ENCODE results near the gene TOR2A.

TOR2A gene

DNA sequence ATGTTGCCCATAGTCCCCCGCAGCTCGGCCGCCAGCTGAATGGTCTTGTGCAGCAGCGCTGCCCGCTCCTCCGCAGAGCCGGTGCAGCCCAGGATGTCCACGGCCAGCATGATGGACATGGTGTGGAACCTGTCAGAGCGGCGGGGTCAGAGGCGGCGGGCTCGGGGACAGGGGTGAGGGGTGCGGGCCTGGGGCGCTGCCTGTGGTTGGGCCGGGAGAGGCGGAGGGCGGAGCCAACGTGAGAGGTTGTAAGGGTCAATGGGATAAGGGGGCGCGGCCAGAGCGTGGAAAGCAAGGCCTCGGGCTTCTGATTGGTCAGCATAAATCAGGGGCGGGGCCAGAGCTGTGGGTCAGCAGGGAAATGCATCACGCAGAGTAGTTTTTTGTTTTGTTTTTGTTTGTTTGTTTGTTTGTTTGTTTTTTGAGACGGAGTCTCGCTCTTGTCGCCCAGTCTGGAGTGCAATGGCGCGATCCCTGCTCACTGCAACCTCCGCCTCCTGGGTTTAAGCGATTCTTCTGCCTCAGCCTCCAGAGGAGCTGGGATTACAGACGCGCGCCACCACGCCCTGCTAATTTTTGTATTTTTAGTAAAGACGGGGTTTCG lies 6.8 kb upstream of the TOR2A start:
- no peak for DNase-seq

DNA sequence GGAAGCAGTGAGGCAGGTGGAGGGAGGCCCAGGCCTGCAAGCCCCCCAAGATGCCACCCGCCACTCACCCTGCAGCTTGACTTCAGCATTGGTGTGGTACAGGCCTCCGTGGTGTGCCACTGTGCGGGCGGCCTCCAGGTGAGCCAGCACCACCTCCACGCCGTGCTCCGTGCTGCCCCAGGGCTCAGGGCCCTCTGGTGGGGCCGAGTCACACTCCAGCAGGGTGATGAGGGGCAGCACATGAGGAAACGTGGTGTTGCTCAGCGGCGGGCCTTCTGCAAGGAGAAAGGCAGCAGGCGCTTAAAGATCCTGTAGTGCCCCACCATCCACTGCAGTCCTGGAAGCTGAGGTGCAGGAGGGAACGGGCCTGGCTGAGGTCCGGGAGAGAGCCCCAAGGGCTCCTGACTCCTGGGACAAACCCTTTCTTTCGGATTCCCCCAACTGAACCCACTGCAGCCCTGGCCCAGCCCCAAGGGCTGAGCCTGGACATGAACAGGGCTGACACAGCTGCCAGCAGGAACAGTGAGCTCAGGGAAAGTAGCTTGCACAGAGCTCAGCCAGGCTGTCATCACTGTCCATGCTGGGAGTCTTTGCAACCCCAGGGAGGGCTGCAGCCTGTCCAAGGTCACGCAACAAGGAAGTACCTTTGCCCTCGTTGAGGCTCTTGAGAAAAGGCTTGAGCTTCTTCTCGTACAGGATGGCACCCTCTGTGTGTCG lies 4.7 kb upstream of the TOR2A start:
- DNase-seq: no peak

GRCh38 chr9:127738666-127739065 lies 3.6 kb upstream of the TOR2A start:
- DNase-seq: no peak

DNA sequence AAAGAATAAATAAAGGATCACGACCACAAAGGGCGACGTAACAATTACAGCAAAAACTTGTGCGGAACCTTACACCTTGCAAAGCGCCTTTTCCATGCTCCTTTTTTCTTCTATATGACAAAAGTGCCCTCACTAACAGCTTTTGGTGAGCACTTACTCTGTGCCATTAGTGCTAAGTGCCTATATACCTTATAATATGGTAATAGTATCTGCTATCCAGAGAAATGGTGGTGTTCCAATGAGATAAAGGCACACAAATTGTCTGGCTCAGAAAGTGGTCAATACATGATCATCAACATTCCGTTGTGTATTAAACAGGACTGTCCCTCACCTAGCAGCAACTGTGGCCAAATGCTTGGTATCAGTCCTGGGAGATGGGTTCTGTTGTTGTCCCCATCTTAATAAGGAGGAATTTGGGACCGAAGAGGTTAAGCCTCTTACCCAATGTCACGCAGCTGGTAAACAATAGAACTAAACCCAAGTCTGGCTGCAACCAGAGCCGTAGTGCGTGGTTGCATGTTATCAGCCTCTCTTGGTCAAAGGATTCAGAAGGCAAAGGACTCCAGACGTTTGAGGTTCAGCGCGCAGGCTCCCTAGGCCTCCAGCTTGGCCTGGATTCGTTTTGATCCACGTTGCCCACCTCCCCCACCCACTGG lies 564 bp upstream of the TOR2A start:
- DNase-seq: no peak

DNA sequence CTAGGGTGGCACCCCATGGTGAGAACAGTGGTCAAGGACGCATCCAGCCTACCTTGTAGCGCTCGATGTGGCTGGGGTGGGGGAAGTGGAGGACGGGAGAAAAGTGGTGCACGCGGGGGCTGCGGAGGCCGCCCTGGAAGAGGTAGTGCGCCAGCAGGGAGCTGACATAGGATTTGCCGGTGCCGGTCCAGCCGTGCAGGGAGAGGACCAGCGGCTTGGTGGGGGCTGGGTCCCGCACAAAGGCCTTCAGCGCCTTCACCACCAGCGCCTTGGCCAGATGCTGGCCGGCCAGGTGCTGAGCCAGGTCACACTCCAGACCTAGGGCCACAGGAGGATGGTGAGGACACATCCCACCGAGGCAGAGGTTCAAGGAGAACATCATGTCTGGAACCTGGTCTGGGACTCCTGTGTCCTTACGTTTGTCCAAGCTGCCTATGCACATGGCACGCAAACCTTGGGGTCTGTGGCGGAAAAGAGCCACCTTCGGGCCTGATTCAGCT lies 797 bp downstream of the TOR2A start:
- DNase-seq: no peak

DNA sequence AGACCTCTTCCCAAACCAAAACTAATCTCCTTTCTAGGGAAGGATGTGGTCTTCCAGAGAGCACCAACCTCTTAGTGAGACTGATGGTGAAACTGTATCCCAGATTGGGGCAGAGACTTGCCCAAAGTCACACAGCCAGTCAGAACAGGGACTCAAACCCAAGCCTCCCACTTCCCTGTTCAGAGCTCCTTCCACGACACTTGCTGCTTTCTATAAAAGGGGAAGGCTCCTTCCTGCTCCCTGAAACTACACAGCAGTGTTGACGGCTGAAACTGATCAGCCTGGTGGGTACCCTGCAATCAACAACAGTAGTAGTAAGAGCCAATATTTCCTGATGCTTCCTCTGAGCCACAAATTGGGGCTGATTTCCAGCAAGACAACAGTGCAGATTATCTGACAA lies 1.5 kb downstream of the TOR2A start:
- no peak for DNase-seq

DNA sequence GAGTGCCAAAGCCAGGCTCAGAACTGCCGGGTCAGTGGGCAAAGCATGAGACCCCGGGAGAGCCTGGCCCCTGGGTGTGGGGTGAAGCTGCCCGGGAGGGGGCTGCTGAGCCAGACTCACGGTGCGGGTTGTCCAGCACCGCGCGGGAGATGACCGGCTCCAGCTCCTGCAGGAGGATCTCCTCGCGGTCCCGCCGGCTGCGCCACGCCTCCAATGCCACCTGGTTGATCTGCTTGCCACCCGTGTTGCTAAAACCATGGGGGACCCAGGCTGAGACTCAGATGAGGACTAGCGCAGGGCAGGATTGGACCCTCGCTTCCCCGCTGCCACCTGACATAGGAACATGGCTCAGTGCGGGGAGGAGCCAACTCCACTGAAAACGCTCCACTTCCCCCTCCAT lies 2.6 kb downstream of the TOR2A start:
- no peak for DNase-seq

- DNase-seq: no peak
Observed at GRCh38 chr9:127731938-127732337, 3.2 kb downstream of the TOR2A start.

- DNase-seq: no peak
Observed at GRCh38 chr9:127730799-127731410, 4.2 kb downstream of the TOR2A start.

GRCh38 chr9:127730262-127730661 lies 4.8 kb downstream of the TOR2A start:
- no peak for DNase-seq

DNA sequence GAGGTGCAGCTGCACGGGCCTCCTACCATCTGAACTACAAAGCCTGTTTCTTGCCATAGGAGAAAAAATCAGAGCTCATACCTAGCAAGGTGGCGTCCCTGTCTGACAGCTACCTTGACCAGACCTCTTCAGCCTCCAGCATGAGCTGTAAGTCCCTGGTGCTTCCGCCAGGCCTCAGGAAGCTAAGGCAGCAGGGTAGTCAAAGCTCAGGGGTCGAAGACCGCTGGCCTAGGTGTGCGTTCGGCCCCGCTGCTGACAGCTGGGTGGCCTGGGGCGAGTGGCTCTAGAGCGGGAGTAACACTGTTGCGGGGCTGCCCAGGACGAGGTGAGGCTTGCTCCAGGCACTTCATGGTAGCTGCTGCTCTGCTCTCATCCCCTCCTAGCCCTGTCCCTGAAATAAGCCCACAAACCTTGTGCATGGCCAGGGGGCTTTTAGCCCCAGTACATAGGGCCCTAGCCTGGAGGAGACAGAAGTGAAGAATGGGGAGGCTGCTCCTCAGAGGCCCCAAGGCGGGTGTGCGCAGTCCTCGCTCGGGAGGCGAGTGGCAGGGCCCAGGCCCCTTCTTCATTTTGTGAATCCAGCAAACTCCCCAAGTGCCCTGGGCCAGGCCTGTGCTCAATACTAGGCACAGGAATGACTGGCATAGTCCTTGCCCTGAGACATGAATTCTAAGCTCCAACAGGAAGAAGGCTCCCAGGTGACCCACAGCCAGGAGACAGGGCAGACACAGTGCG lies 5.4 kb downstream of the TOR2A start:
- DNase-seq: no peak

- DNase-seq: no peak
Observed at GRCh38 chr9:127728808-127729207, 6.3 kb downstream of the TOR2A start.

- DNase-seq: no peak
Observed at GRCh38 chr9:127726871-127727270, 8.2 kb downstream of the TOR2A start.

- no peak for DNase-seq
Observed at GRCh38 chr9:127724012-127724411, 11.1 kb downstream of the TOR2A start.

GRCh38 chr9:127723444-127723843 lies 11.7 kb downstream of the TOR2A start:
- DNase-seq: no peak

- no peak for DNase-seq
Observed at GRCh38 chr9:127723013-127723412, 12.1 kb downstream of the TOR2A start.

DNA sequence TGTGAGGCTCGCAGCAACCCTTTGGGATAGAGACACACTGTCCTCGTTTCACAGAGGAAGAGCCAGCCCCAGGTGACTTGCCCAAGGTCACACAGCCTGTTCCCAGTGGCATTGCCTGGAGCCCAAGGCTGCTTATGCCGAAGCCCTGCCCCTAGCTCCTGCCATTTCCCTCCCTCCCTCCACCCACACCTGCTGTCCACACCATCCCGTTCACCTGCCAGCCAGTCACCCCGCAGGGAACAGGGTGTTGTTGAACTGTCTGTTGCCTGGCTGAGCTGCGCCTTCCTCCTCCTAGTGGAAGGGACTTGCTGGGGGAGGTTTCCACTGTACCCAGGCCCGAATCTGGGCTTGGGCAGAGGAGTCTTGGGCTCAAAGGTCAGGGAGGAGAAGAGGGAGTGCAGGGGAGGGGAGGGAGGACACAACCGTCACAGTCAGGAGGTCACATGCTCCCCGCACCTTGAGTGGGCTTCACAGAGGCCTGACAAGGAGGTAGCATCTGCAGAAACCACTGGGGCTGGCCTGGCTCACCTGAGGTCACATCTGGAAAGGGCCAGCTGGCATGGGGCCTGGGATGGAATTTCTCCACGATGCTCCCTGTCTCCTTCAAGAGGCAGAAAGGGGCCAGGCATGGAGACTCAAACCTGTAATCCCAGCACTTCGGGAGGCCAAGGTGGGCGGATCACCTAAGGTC lies 12.9 kb downstream of the TOR2A start:
- no peak for DNase-seq

DNA sequence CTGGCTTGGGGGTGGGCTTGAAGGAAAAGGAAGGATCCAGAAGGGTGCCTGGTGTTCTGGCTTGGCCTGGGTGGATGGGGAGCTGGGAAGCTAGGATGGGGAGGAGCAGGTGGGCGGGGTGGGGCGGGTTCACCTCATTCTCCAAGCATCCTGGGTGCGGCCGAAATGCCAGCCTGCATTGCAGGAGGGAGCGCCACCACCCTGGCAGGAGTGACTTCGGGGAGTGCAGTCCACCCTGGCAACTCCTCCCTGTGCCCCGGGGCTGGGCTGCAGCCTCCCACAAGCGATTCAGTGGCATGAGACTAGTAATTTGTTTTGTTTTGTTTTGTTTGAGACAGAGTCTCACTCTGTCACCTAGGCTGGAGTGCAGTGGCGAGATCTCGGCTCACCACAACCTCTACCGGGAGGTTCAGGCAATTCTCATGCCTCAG lies 13.7 kb downstream of the TOR2A start:
- DNase-seq: no peak

DNA sequence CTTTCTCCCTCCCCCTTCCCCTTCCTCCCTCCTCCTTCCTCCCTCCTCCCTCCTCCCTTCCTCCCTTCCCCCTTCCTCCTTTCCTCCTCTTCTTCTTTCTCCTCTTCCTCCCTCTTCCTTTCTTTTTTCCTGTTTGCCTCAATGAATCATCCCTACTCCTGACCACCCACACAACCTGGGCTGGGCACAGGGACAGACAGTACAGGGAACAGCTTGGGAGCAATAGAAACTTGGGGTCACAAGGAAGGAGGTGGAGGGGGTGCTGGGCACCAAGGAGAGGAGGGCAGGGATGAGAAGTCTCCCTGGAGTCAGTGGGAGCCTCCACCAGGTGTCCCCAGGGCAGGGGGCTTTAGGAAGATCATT lies 14.2 kb downstream of the TOR2A start:
- DNase-seq: no peak

- DNase-seq: no peak
Observed at GRCh38 chr9:127720031-127720864, 14.8 kb downstream of the TOR2A start.

DNA sequence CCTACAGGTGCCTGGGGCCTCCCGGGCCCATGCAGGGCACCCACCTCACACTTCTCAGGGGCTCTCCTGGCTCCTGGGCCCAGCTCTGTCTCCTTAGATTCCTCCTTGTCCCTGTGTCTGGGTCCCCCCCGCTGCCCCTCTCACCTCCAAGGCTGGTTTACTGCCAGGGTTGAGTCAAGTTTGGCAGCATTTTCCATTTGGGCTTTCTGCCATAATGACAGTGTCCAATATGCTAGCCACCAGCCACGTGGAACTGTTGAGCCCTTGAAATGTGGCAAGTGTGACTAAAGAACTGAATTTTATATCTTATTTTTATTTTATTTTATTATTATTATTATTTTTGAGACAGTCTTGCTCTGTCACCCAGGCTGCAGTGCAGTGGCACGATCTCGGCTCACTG lies 17.3 kb downstream of the TOR2A start:
- DNase-seq: no peak

DNA sequence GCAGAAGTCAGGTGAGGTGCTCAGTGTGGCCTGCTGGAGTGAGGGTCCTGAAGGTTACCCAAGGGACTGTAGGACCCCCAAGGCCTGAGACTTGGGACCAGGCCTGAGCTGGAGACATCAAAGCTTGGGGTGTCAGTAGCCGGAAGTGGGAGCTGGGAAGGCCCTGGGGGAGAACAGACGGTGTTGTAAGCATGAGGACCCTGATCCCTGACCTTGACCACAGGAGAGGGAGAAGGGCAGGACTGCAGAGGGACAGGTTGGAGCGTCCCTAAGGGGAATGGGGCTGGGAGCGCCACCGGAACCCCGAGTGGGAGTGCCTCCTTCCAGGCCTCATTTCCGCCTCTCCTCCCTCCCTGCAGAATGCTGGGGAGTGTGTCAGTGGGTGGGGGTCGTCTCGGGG lies 18.7 kb downstream of the TOR2A start:
- no peak for DNase-seq

Measured in NCI-H2107 (cell line).